ENCODE data around the gene L3MBTL4.
"Not testable (repeated sequence)": the region's sequence is repeated elsewhere in the genome, so short reads cannot be mapped to it uniquely, and the experiment has no call there.

DNA sequence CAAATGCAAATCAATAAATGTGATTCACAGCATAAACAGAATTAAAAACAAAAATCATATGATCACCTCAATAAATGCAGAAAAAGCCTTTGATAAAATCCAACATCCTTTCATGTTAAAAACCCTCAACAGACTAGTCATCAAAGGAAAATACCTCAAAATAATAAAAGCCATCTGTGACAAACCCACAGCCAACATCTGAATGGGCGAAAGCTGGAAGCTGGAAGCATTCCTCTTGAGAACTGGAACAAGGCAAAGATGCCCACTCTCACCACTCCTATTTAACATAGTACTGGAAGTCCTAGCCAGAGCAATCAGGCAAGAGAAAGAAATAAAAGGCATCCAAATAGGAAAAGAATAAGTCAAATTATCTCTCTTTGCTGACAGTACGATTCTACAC, 367.1 kb downstream of the L3MBTL4 start:
- not testable (repeated sequence) for TF ChIP-seq POLR2A, EP300, CTCF, POLR2AphosphoS5 (IDR thresholded peaks at IDR 0.05)

Measured in upper lobe of left lung (tissue), 4 donors.